Thyroid gland (tissue), 4 donors: ENCODE results near the gene IL1RL1. TPM values are rescaled to one million over a fixed set of nuclear protein-coding genes. Genes with fewer than 3 reads are reported as not detected.
A peak's percentile ranks its signal among the peaks of the same experiment; 100 is the strongest.

Experiments
- DNase-seq, 2 donors: peaks; one replicate each; pipeline ENCODE4 v3.0.0-alpha.2; 2019
- H3K27ac ChIP-seq, 3 donors: fragments of 200-600 bp; sonication (generic); 1 replicate in 2 of 3; 2 replicates in 1 of 3; pipeline ENCODE4 v1.5.1; 2016 to 2019; ENCODE audit warnings: mild to moderate bottlenecking in 1 of 3, moderate library complexity in 1 of 3
- H3K27me3 ChIP-seq: fragments of 200-600 bp; sonication (generic); one replicate; pipeline ENCODE4 v1.5.1; 2019
- H3K36me3 ChIP-seq, 2 donors: fragments of 200-600 bp; sonication (generic); one replicate each; pipeline ENCODE4 v1.5.1; 2016 to 2019
- H3K4me1 ChIP-seq, 2 donors: fragments of 200-600 bp; sonication (generic); one replicate each; pipeline ENCODE4 v1.5.1; 2017 to 2019
- H3K4me3 ChIP-seq, 3 donors: fragments of 200-600 bp; sonication (generic); replicated peaks in 1 of 3; 1 replicate in 2 of 3; 2 replicates in 1 of 3; pipeline ENCODE4 v1.5.1; 2016; ENCODE audit warnings: mild to moderate bottlenecking in 1 of 3
- H3K9me3 ChIP-seq: fragments of 200-600 bp; sonication (generic); one replicate; pipeline ENCODE4 v1.5.1; 2017
- POLR2A ChIP-seq, 2 donors: fragments of 450-650 bp; IDR thresholded peaks; one replicate each; pipeline ENCODE4 v1.6.1; 2017; ENCODE audit warnings: antibody characterized with exemption in 2 of 2, mild to moderate bottlenecking in 2 of 2, moderate library complexity in 1 of 2
- WGBS, 2 donors: methylation state at CpG; one replicate each; pipeline ENCODE4 v1.1.5; 2017; 5-methylcytosine and 5-hydroxymethylcytosine counted together
- intact Hi-C: fragments of 100-400 bp; cut with DNase I; formaldehyde crosslinking; loops from one replicate; pipeline ENCODE4 v1.15.1; 2023
- total RNA-seq, 4 donors: library from RNA; depleted of rRNA; stranded (reverse); fragments of >200 nt; gene quantifications; one replicate each; pipeline ENCODE4 v1.2.3, GENCODE V29; 2016
- TF ChIP-seq, protein P1 (sequence below), 6 experiments: fragments of 200-600 bp in 3 of 6; fragments of 450-650 bp in 3 of 6; sonication (generic) in 3 of 6; IDR thresholded peaks; one replicate each; pipeline ENCODE4 v1.5.1; 2016 to 2019; ENCODE audit warnings: antibody characterized with exemption in 6 of 6, mild to moderate bottlenecking in 2 of 6, inconsistent platforms in 1 of 6, moderate library complexity in 1 of 6

IL1RL1 gene
- total RNA-seq, 4 donors from 2014 or later: 1.0 to 5.0 (median 3.1) TPM

DNA sequence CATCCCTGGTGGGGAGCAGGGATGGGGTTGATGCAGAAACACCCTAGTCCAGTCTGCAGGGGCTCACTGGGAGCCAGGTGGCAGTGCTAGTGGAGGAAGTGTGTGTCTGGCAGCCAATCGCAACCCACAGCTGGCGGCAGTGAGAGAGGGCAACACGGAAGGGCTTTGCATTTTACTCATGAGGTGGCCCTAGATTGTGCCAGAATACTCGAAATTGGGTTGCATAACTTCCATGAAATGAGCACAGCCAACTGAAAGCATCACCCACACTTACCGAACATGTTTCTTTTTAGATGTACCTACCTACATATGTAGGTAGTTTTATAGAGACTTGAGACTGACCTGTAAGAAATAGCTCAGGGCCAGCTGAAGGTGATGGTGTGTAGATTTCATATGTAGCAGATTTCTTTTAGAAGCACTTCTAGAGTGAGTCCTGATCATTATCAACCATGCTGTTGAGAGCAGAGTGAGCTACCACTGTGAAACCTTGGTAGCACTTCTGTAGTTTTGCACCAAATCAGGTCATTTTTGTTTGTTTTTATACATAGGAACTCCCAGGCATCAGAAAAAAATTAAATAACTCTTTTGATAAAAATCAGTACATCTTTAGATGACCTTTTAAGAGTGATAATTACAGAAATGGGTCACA, 57.2 kb downstream of the IL1RL1 start:
- TF ChIP-seq, protein P1, sequence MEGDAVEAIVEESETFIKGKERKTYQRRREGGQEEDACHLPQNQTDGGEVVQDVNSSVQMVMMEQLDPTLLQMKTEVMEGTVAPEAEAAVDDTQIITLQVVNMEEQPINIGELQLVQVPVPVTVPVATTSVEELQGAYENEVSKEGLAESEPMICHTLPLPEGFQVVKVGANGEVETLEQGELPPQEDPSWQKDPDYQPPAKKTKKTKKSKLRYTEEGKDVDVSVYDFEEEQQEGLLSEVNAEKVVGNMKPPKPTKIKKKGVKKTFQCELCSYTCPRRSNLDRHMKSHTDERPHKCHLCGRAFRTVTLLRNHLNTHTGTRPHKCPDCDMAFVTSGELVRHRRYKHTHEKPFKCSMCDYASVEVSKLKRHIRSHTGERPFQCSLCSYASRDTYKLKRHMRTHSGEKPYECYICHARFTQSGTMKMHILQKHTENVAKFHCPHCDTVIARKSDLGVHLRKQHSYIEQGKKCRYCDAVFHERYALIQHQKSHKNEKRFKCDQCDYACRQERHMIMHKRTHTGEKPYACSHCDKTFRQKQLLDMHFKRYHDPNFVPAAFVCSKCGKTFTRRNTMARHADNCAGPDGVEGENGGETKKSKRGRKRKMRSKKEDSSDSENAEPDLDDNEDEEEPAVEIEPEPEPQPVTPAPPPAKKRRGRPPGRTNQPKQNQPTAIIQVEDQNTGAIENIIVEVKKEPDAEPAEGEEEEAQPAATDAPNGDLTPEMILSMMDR (IDR thresholded peaks at IDR 0.05): no peak
- TF ChIP-seq POLR2A (IDR thresholded peaks at IDR 0.05): no peak
- H3K36me3 ChIP-seq: no peaks in the 10 kb centered on the region

GRCh38 chr2:102369866-102370265, 58.5 kb downstream of the IL1RL1 start:
- no peaks in the 10 kb centered on the region for H3K4me1 ChIP-seq
- 96 to 97% methylated on average over 1 of the region's 1 CpG for WGBS, 2 donors
- no peak overlapping the region for H3K4me3 ChIP-seq
- TF ChIP-seq POLR2A (IDR thresholded peaks at IDR 0.05): no peak
- TF ChIP-seq, protein P1 (IDR thresholded peaks at IDR 0.05): no peak
- intact Hi-C loops: no loop called here
- no peaks in the 10 kb centered on the region for H3K27me3 ChIP-seq
- H3K36me3 ChIP-seq: no peaks in the 10 kb centered on the region
- no peak for DNase-seq
- no peaks in the 10 kb centered on the region for H3K9me3 ChIP-seq
- no peak overlapping the region for H3K27ac ChIP-seq

More for the DNA sequence above, 57.2 kb downstream of the IL1RL1 start:
- WGBS, 2 donors: 85 to 89% methylated on average over 5 of the region's 5 CpGs
- no peaks in the 10 kb centered on the region for H3K9me3 ChIP-seq
- H3K27ac ChIP-seq: no peak overlapping the region
- no peaks in the 10 kb centered on the region for H3K27me3 ChIP-seq
- DNase-seq: no peak
- no peaks in the 10 kb centered on the region for H3K4me1 ChIP-seq
- intact Hi-C loops: no loop called here
- no peak overlapping the region for H3K4me3 ChIP-seq

GRCh38 chr2:102376052-102376591, 64.8 kb downstream of the IL1RL1 start:
- WGBS, 2 donors: 81 to 89% methylated on average over 1 of the region's 1 CpG
- TF ChIP-seq POLR2A (IDR thresholded peaks at IDR 0.05): no peak
- TF ChIP-seq, protein P1 (IDR thresholded peaks at IDR 0.05): no peak
- DNase-seq: no peak
- no peaks in the 10 kb centered on the region for H3K36me3 ChIP-seq
- no peak overlapping the region for H3K27ac ChIP-seq
- H3K4me1 ChIP-seq: no peaks in the 10 kb centered on the region
- H3K27me3 ChIP-seq: no peaks in the 10 kb centered on the region
- no peaks in the 10 kb centered on the region for H3K9me3 ChIP-seq
- intact Hi-C loops: no loop called here
- H3K4me3 ChIP-seq: no peak overlapping the region

- Histone ChIP-seq H3K4me1 (no peaks in the 10 kb centered on the region), H3K4me3 (no peak overlapping the region), H3K36me3 (no peaks in the 10 kb centered on the region), H3K9me3 (no peaks in the 10 kb centered on the region), H3K27me3 (no peaks in the 10 kb centered on the region), H3K27ac (no peak overlapping the region)
- intact Hi-C loops: no loop called here
- TF ChIP-seq, protein P1 (IDR thresholded peaks at IDR 0.05): no peak
- TF ChIP-seq POLR2A (IDR thresholded peaks at IDR 0.05): no peak
- no peak for DNase-seq
Observed at GRCh38 chr2:102383722-102384121, 72.4 kb downstream of the IL1RL1 start.

DNA sequence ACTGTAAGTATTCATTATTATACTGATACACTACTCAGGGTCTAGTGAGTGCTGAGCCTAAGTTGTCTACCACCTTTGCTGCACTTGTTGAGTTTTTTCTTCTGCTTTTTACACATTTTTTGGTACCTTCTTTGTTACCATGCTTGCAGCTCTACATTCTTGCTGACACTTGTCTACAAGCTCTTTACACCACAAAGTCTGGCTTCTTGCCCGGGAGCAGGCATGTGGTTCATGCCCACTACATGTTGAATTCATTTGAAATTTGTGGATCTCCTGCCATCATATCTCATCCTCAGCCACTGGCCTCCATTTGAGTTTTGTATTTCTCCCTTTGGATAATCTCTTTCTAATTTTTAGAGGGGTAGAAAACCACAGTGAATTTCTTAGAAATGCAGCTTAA, 74.2 kb downstream of the IL1RL1 start:
- DNase-seq: peak; percentile 75 to 82
- TF ChIP-seq POLR2A (IDR thresholded peaks at IDR 0.05): no peak
- TF ChIP-seq, protein P1 (IDR thresholded peaks at IDR 0.05): no peak

More for the DNA sequence above, 74.2 kb downstream of the IL1RL1 start:
- no peak overlapping the region for H3K27ac ChIP-seq
- H3K4me3 ChIP-seq: no peak overlapping the region
- H3K4me1 ChIP-seq: no peaks in the 10 kb centered on the region
- no peaks in the 10 kb centered on the region for H3K27me3 ChIP-seq
- intact Hi-C loops: no loop called here
- H3K9me3 ChIP-seq: no peaks in the 10 kb centered on the region
- no peaks in the 10 kb centered on the region for H3K36me3 ChIP-seq
- WGBS, 2 donors: 41 to 45% methylated on average over 1 of the region's 1 CpG
